ENCODE results near the gene PATL1.

DNA sequence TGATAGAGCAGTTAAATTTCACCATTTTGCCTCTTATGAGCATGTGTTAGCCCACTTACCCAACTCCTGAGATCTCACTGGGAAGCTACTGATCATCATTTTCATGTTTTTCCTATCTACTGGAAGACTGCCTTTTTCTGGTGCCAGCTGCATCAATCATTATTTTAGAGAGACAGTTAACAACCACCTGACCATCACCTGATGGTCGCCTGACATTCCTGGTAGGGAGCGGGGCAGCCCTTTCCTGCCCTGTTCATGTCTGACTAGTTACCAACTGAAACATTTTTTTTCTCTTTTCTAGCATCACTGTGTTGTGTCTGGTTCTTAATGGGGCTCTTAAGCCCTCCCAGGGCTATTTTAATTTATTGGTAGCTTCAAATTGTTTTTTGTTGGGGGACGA, 20.2 kb upstream of the PATL1 start:
- TF ChIP-seq POLR2A (IDR thresholded peaks at IDR 0.05; ENCODE audit: low read length) (no peak), GATA1 (IDR thresholded peaks at IDR 0.05; ENCODE audit: low read depth, low read length) (no peak)
